AG09319 (cell line): ENCODE measurements around the gene TSPY3.
"Not testable (repeated sequence)": the region's sequence is repeated elsewhere in the genome, so short reads cannot be mapped to it uniquely, and the experiment has no call there.

Source experiments
- DNase-seq: peaks from one replicate; pipeline ENCODE4 v3.0.0-alpha.2; 2010; ENCODE audit warnings: low read depth; ENCODE audit errors: extremely low read depth

TSPY3 gene

GRCh38 chrY:9398121-9398520 is at the start of gene TSPY3:
Gene TSPY3 (plus strand): TSS chrY:9398421. CDS start chrY:9398467, 46 bp downstream.
- not testable (repeated sequence) for DNase-seq

DNA sequence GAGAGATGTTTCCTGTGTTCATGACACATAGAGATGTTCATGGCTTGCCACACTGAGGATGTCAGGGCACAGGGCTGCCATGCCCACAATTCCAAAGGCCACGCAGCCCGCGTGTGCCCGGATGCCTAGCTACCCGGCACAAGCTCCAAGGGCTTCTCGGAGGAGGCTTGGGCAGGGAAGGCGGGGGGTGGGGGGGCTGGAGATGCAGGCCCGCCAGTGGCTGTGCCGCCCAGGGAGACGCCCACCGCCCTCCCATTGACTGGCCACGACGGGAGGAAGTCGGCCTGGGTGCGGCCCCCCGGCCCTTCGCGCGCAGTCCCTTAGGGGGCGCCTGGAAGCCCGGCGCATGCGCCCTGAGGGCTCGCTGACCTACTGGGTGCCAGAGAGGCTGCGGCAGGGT is 40.7 kb upstream of the TSPY3 start, which contains the start of gene TSPY8:
TSPY8 (plus strand) TSS at position 301 of the 400 bp plus-strand sequence; CDS start at position 347, 46 bp downstream.
- not testable (repeated sequence) for DNase-seq

- not testable (repeated sequence) for DNase-seq
Observed at GRCh38 chrY:9396527-9396926, 1.7 kb upstream of the TSPY3 start.
